ENCODE measurements around the gene PLCG2.

Gene PLCG2

GRCh38 chr16:81882559-81882958 lies 103.5 kb downstream of the PLCG2 start:
- no peak for DNase-seq

GRCh38 chr16:81883235-81883634 lies 104.1 kb downstream of the PLCG2 start:
- no peak for DNase-seq

- no peak for DNase-seq
These were observed 107.0 kb downstream of the PLCG2 start for GRCh38 chr16:81885976-81886586.

GRCh38 chr16:81888520-81889394 lies 109.7 kb downstream of the PLCG2 start:
- DNase-seq, result no peak

GRCh38 chr16:81891736-81892364 lies 112.8 kb downstream of the PLCG2 start:
- no peak for DNase-seq

GRCh38 chr16:81894592-81894991 lies 115.5 kb downstream of the PLCG2 start:
- DNase-seq, result no peak

- DNase-seq, result no peak
These were observed 117.8 kb downstream of the PLCG2 start for GRCh38 chr16:81896902-81897301.

GRCh38 chr16:81899601-81900000 lies 120.5 kb downstream of the PLCG2 start:
- no peak for DNase-seq

GRCh38 chr16:81900014-81900413 lies 120.9 kb downstream of the PLCG2 start:
- no peak for DNase-seq

- DNase-seq, result no peak
These were observed 121.4 kb downstream of the PLCG2 start for GRCh38 chr16:81900456-81900855.

GRCh38 chr16:81901484-81901883 lies 122.4 kb downstream of the PLCG2 start:
- DNase-seq, result no peak

- DNase-seq, result no peak
These were observed 122.9 kb downstream of the PLCG2 start for GRCh38 chr16:81902025-81902424.

GRCh38 chr16:81904320-81904719 lies 125.2 kb downstream of the PLCG2 start:
- no peak for DNase-seq

GRCh38 chr16:81905277-81905676 lies 126.2 kb downstream of the PLCG2 start:
- no peak for DNase-seq

- no peak for DNase-seq
These were observed 128.6 kb downstream of the PLCG2 start for GRCh38 chr16:81907681-81908080.

GRCh38 chr16:81908466-81909262 lies 129.6 kb downstream of the PLCG2 start:
- no peak for DNase-seq

- no peak for DNase-seq
These were observed 131.3 kb downstream of the PLCG2 start for GRCh38 chr16:81910366-81910885.

GRCh38 chr16:81912395-81912794 lies 133.3 kb downstream of the PLCG2 start:
- no peak for DNase-seq

- DNase-seq, result no peak
These were observed 134.1 kb downstream of the PLCG2 start for GRCh38 chr16:81913222-81913621.

- no peak for DNase-seq
These were observed 138.3 kb downstream of the PLCG2 start for GRCh38 chr16:81917375-81917774.

GRCh38 chr16:81918927-81919326 lies 139.8 kb downstream of the PLCG2 start:
- no peak for DNase-seq

GRCh38 chr16:81920498-81920897 lies 141.4 kb downstream of the PLCG2 start:
- no peak for DNase-seq
